Fibroblast of peridontal ligament (primary cell): Measurements from ENCODE around the gene UCKL1.
"Not testable (repeated sequence)": the region's sequence is repeated elsewhere in the genome, so short reads cannot be mapped to it uniquely, and the experiment has no call there.

Source experiments
- DNase-seq: peaks from one replicate; pipeline ENCODE4 v3.0.0-alpha.2; 2010; ENCODE audit errors: extremely low read depth

UCKL1 gene

GRCh38 chr20:63942969-63943807 is 13.0 kb downstream of the UCKL1 start:
- no peak for DNase-seq

GRCh38 chr20:63942250-63942951 is 13.8 kb downstream of the UCKL1 start:
- no peak for DNase-seq

DNA sequence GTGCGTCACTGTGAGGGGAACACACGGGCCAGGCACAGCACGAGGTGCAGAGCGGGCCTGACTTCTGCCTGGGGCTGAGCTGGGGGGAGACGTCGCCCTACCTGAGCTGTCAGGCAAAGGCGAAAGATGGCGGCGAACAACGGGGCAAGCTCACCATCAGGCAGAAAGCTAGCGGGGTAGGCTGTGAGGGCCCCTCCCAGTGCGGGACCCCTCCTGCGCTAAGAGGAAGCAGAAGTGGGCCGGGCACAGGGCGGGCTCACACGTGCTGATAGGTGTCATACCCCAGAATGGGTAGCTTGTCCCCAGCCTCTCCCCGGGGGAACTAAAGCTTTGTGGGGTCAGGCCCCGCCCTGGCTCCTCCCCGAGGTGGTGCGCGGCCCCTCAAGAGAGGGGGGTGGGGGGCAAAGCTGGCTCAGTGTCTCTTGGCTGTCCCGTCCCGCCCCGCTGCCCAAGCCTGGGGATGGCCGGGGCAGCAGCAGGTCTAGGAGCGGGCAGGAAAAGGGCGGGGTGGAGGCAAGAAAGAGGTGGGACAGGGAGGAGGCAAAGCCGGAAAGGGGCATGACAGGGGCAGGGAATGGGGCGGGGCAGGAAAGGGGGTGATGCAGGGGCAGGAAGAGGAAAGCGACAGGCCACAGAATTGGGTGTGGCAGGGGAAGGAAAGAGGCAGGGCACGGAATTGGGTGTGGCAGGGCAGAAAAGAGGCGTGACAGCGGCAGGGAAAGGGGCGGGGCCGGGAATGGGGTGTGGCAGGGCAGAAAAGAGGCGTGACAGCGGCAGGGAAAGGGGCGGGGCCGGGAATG is 14.7 kb downstream of the UCKL1 start:
- no peak for DNase-seq

GRCh38 chr20:63940472-63941266 is 15.5 kb downstream of the UCKL1 start:
- no peak for DNase-seq

GRCh38 chr20:63940071-63940471 is 16.1 kb downstream of the UCKL1 start:
- DNase-seq, result no peak

- DNase-seq, result no peak
Observed at GRCh38 chr20:63939061-63939935, 16.9 kb downstream of the UCKL1 start.

- no peak for DNase-seq
Observed at GRCh38 chr20:63937596-63937995, 18.6 kb downstream of the UCKL1 start.

DNA sequence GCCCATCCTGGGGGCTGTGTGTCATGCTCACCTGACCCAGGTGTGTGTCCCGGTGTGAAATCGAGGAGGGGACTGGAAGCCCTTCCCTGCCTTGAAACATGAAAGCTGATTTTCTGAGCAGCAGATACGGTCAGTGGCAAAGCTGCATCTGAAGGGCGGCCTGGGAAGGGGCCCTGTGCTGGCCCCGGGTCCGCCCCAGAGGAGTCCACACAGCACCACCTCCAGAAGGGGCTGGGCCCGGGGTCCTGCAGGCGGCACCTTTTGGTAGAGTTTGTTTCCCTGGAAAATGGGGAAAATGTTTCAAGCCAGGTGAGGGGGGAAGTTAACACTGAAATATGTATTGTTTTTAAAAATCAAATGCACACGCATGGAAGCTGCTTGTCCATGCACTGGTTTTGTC is 20.8 kb downstream of the UCKL1 start:
- DNase-seq, result no peak

DNA sequence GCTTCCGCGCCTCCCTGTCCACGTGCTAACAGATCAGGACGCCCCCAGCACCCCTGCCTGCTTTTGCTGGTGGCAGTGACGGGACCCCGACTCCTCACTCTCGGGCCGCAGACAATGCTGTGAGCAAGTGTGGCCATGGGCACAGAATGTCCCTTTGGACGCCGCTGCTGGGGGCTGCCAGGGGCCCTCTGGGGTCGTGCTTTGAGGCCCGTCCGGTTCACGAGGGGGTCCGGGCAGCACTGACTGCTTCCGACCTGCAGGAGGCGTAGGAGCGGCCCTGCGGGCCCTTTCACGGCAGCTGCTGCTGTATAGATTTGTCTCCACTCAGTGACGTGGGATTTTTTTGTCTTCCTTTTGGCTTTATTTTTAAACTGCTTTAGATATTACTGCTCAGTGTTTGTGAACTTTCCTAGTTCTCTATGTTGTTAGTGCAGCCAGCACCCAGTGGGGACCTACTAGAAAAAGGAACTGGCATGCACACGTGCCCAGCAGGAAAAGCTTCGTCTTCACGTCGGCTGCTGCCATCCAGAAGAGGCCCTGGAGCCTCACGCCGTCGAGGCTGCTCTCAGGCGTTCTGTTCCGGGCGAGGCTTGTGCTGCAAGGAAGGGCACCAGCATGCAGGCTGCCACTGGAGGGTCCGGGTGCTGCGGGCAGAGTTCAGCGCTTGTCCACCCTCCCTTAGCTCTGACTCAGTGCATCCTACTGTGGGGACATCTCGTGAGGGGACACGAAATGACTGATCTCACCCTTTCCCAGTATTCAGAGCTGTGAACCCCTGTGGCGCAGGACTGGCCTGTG is 21.7 kb downstream of the UCKL1 start:
- DNase-seq, result no peak

- no peak for DNase-seq
Observed at GRCh38 chr20:63933646-63934045, 22.6 kb downstream of the UCKL1 start.

GRCh38 chr20:63932606-63933160 is 23.5 kb downstream of the UCKL1 start:
- DNase-seq, result no peak

DNA sequence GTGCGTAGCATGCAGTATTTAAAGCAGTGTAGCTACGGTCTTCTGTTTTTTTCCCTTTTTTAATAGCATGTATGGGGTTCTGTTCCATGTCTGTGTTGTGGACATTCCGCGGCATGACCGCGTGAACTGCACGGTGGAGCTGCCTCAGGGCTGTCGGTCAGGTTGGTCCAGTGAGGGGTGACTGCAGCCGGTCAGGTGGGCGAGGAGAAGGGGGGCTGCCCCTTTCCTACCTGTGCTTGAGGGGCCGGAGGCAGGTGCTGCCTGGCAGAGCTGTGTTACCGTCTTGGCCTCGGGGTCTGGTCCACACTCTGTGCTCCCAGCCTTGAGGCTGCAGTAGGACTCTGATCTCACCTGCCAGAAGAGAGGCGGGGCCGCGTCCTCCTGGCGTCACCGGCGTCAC is 24.5 kb downstream of the UCKL1 start:
- no peak for DNase-seq

DNA sequence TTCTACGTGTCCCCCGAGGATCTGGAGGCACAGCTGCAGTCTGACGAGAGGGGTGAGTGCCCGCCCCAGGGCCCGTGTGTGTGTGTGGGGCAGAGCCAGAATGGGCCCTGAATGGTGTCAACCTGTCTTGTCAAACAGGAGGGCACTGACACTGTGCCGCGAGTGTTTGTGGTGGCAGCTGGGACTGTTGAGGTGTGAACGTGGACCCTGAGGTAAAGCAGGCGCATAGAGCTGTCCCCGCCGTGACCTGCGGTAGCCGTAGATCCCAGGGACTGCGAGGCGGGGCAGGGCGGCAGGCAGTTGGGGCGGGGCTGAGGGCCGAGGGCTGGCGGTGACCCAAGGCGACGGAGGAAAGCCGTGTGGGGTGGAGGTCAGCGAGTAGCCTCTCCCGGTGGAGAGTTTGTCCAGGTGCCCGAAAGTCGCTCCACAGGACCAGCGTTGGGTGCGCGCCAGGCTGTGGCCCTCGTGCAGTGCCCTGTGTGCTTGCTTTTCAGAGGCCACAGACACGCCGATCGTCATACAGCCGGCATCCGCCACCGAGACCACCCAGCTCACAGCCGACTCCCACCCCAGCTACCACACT is 25.2 kb downstream of the UCKL1 start:
- no peak for DNase-seq

GRCh38 chr20:63929473-63929883 is 26.7 kb downstream of the UCKL1 start:
- not testable (repeated sequence) for DNase-seq

- no peak for DNase-seq
Observed at GRCh38 chr20:63929071-63929470, 27.1 kb downstream of the UCKL1 start.

DNA sequence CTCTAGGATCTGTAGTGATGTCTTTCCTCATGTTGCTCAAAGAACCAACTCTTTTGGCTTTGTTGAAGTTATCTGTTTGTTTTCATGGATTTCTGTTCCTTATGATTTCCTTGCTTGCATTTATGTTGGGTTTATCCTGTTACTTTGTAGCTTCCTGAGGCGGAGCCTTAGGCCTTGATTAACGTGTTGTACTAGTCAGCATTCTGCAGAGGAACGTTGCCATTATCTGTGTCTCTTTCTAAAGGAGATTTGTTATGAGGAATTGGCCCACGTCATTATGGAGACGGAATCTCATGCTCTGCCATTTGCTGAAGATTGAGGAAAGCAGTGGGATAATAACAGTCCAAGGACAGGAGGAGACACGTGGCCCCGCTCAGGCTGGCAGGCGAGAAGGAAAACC is 29.9 kb downstream of the UCKL1 start:
- no peak for DNase-seq

- no peak for DNase-seq
Observed at GRCh38 chr20:63924241-63924640, 32.0 kb downstream of the UCKL1 start.

- DNase-seq, result no peak
Observed at GRCh38 chr20:63923651-63924050, 32.6 kb downstream of the UCKL1 start.

GRCh38 chr20:63920226-63920625 is 36.0 kb downstream of the UCKL1 start:
- DNase-seq, result no peak
